H1 (cell line): Measurements from ENCODE around the gene TEX14. TPM values are rescaled to one million over a fixed set of nuclear protein-coding genes. Genes with fewer than 3 reads are reported as not detected.

Experiments used
- CTCF ChIA-PET: fragments of 300-600 bp; sonication (Branson Sonifier 250); formaldehyde crosslinking; loops from one replicate; lab custom pipeline; 2021; ENCODE audit not compliant: partially characterized antibody; lab: Charles Lee
- POLR2A ChIA-PET: fragments of 300-600 bp; sonication (Branson Sonifier 250); formaldehyde crosslinking; loops from one replicate; lab custom pipeline; 2021; ENCODE audit warnings: inconsistent platforms; ENCODE audit not compliant: partially characterized antibody; lab: Charles Lee
- DNase-seq, 2 experiments: peaks; one replicate each; pipeline versions ENCODE4 v3.0.0 to v3.0.0-alpha.2; 2010 to 2022; ENCODE audit warnings: low spot score in 2 of 2, low read depth in 1 of 2, mixed read lengths in 1 of 2
- FAIRE-seq: peaks from 2 replicates; lab custom pipeline; 2011; peaks lifted over from hg19 to GRCh38; lab: Jason Lieb, UNC
- H2AFZ ChIP-seq: 2 replicates; pipeline ENCODE4 v1.8.1; 2012; ENCODE audit warnings: low read length, inconsistent platforms
- H2AK5ac ChIP-seq: 2 replicates; pipeline ENCODE4 v1.6.1; 2013; ENCODE audit warnings: low read depth, low read length
- H2BK120ac ChIP-seq: replicated peaks from 2 replicates; pipeline ENCODE3; 2013; ENCODE audit warnings: low read depth, low read length, inconsistent platforms
- H2BK12ac ChIP-seq: 2 replicates; pipeline ENCODE4 v1.6.1; 2013; ENCODE audit warnings: low read depth, low read length
- H2BK15ac ChIP-seq: 2 replicates; pipeline ENCODE4 v1.6.1; 2013; ENCODE audit warnings: low read length
- H2BK20ac ChIP-seq: 2 replicates; pipeline ENCODE4 v1.6.1; 2013; ENCODE audit warnings: low read length
- H2BK5ac ChIP-seq: 2 replicates; pipeline ENCODE4 v1.6.1; 2013; ENCODE audit warnings: low read depth, low read length
- H3K14ac ChIP-seq: 2 replicates; pipeline ENCODE4 v1.6.1; 2013; ENCODE audit warnings: inconsistent platforms; ENCODE audit not compliant: insufficient read length
- H3K18ac ChIP-seq: 2 replicates; pipeline ENCODE4 v1.6.1; 2013; ENCODE audit warnings: low read length; ENCODE audit errors: extremely low read depth
- H3K23ac ChIP-seq: 2 replicates; pipeline ENCODE4 v1.6.1; 2013; ENCODE audit warnings: inconsistent platforms; ENCODE audit not compliant: insufficient read length
- H3K23me2 ChIP-seq: 2 replicates; pipeline ENCODE4 v1.6.1; 2013; ENCODE audit warnings: low read depth, low read length
- H3K27ac ChIP-seq: 2 replicates; pipeline ENCODE4 v1.6.1; 2011; ENCODE audit warnings: low read depth, low read length, inconsistent platforms
- H3K27me3 ChIP-seq, 4 experiments: replicated peaks in 1 of 4; 1 replicate in 1 of 4; 2 replicates in 3 of 4; pipeline versions ENCODE4 v1.6.1 to v1.8.1; 2011 to 2013; ENCODE audit warnings: low read length in 3 of 4, mild to moderate bottlenecking in 3 of 4, inconsistent platforms in 2 of 4, mixed read lengths in 2 of 4, moderate library complexity in 1 of 4; ENCODE audit not compliant: control insufficient read depth in 3 of 4, insufficient read depth in 3 of 4; ENCODE audit errors: extremely low read depth in 1 of 4
- H3K36me3 ChIP-seq, 4 experiments: 2 replicates each; pipeline versions ENCODE4 v1.6.1 to v1.8.1; 2011 to 2013; ENCODE audit warnings: mild to moderate bottlenecking in 4 of 4, low read length in 3 of 4, moderate library complexity in 2 of 4, control low read depth in 1 of 4, inconsistent platforms in 1 of 4; ENCODE audit not compliant: insufficient read depth in 4 of 4, control insufficient read depth in 2 of 4
- H3K4ac ChIP-seq: replicated peaks from 2 replicates; pipeline ENCODE3; 2013; ENCODE audit warnings: low read length, low read depth, mixed read lengths, inconsistent platforms; ENCODE audit not compliant: insufficient read length
- H3K4me1 ChIP-seq, 4 experiments: replicated peaks in 1 of 4; 1 replicate in 1 of 4; 2 replicates in 3 of 4; pipeline versions ENCODE4 v1.6.1 to v1.8.1; 2011 to 2013; ENCODE audit warnings: low read length in 3 of 4, inconsistent platforms in 2 of 4, mixed read lengths in 1 of 4; ENCODE audit not compliant: insufficient read depth in 4 of 4, control insufficient read depth in 3 of 4
- H3K4me2 ChIP-seq, 2 experiments: 2 replicates each; pipeline versions ENCODE4 v1.6.1 to v1.8.1; 2011 to 2013; ENCODE audit warnings: low read depth in 2 of 2, low read length in 2 of 2, control low read depth in 1 of 2, inconsistent platforms in 1 of 2, mild to moderate bottlenecking in 1 of 2; ENCODE audit not compliant: insufficient read depth in 1 of 2
- H3K4me3 ChIP-seq, 4 experiments: fragments of 200-600, 300-600 bp in 1 of 4; sonication (generic), shearing (Covaris generic), sonication (Bioruptor Twin) in 1 of 4; 2 replicates each; pipeline versions ENCODE4 v1.5.1 to v1.8.1; 2011 to 2016; ENCODE audit warnings: low read length in 4 of 4, low read depth in 3 of 4, control low read depth in 2 of 4, inconsistent platforms in 2 of 4, mild to moderate bottlenecking in 2 of 4, mixed read lengths in 1 of 4, moderate library complexity in 1 of 4; ENCODE audit not compliant: insufficient read depth in 2 of 4; ENCODE audit errors: extremely low read depth in 1 of 4
- H3K56ac ChIP-seq: replicated peaks from 2 replicates; pipeline ENCODE3; 2013; ENCODE audit warnings: low read depth, mild to moderate bottlenecking, mixed read lengths, low read length, inconsistent platforms; ENCODE audit not compliant: insufficient read length
- H3K79me1 ChIP-seq: 2 replicates; pipeline ENCODE4 v1.6.1; 2013; ENCODE audit warnings: low read depth, low read length, control low read depth
- H3K79me2 ChIP-seq, 2 experiments: 2 replicates each; pipeline versions ENCODE4 v1.6.1 to v1.8.1; 2012 to 2013; ENCODE audit warnings: low read length in 2 of 2, mild to moderate bottlenecking in 2 of 2, inconsistent platforms in 1 of 2; ENCODE audit not compliant: insufficient read depth in 2 of 2, control insufficient read depth in 1 of 2
- H3K9ac ChIP-seq, 4 experiments: replicated peaks in 1 of 4; 1 replicate in 1 of 4; 2 replicates in 3 of 4; pipeline versions ENCODE4 v1.6.1 to v1.8.1; 2011 to 2013; ENCODE audit warnings: low read depth in 3 of 4, low read length in 3 of 4, control low read depth in 2 of 4, mild to moderate bottlenecking in 2 of 4, moderate library complexity in 2 of 4, inconsistent platforms in 1 of 4; ENCODE audit errors: extremely low read depth in 1 of 4
- H3K9me3 ChIP-seq, 2 experiments: 2 replicates each; pipeline versions ENCODE4 v1.6.1 to v1.8.1; 2012 to 2013; ENCODE audit warnings: mild to moderate bottlenecking in 2 of 2, moderate library complexity in 2 of 2, control low read depth in 1 of 2, inconsistent platforms in 1 of 2, low read depth in 1 of 2, low read length in 1 of 2, mixed read lengths in 1 of 2; ENCODE audit not compliant: insufficient read depth in 2 of 2
- H4K20me1 ChIP-seq, 2 experiments: replicated peaks in 1 of 2; 2 replicates each; pipeline versions ENCODE3 to v1.8.1; 2011 to 2013; ENCODE audit warnings: inconsistent platforms in 2 of 2, low read length in 2 of 2, mild to moderate bottlenecking in 1 of 2; ENCODE audit not compliant: insufficient read depth in 2 of 2, control insufficient read depth in 1 of 2
- H4K5ac ChIP-seq: 2 replicates; pipeline ENCODE4 v1.6.1; 2013; ENCODE audit warnings: low read length, low read depth, mixed read lengths, inconsistent platforms; ENCODE audit not compliant: insufficient read length
- H4K8ac ChIP-seq: 2 replicates; pipeline ENCODE4 v1.8.0; 2013; ENCODE audit warnings: mild to moderate bottlenecking, moderate library complexity, low read length, inconsistent platforms; ENCODE audit not compliant: insufficient read depth; ENCODE audit errors: extremely low read depth
- H4K91ac ChIP-seq: replicated peaks from 2 replicates; pipeline ENCODE3; 2013; ENCODE audit warnings: low read length, mixed read lengths, inconsistent platforms; ENCODE audit not compliant: insufficient read length
- CREB1 ChIP-seq: IDR thresholded peaks from 2 replicates; pipeline ENCODE4 v1.6.1; 2012; ENCODE audit warnings: inconsistent platforms
- EGR1 ChIP-seq: IDR thresholded peaks from 2 replicates; pipeline ENCODE4 v1.6.1; 2011; ENCODE audit warnings: low read depth, low read length, borderline replicate concordance
- SAP30 ChIP-seq: fragments of 300-600 bp; sonication (generic); IDR thresholded peaks from 2 replicates; pipeline ENCODE4 v1.7.1; 2012; ENCODE audit warnings: low read length, moderate library complexity, mild to moderate bottlenecking, inconsistent platforms; ENCODE audit not compliant: insufficient read depth, insufficient replicate concordance
- SIRT6 ChIP-seq: IDR thresholded peaks from one replicate; pipeline ENCODE4 v1.7.1; 2012; ENCODE audit warnings: low read length, inconsistent platforms
- WGBS, 2 experiments: shearing (Covaris generic) in 1 of 2; methylation state at CpG; one replicate each; pipeline versions ENCODE4 v1.1.6 to v1.1.7; 2013 to 2015; ENCODE audit warnings: low lambda C conversion rate in 2 of 2, mixed read lengths in 2 of 2, inconsistent platforms in 1 of 2, low coverage in 1 of 2, missing lambda C conversion rate in 1 of 2; ENCODE audit not compliant: insufficient replicate concordance in 2 of 2, insufficient coverage in 1 of 2, insufficient read length in 1 of 2; ENCODE audit errors: extremely low coverage in 1 of 2, missing lambda C conversion rate in 1 of 2; 5-methylcytosine and 5-hydroxymethylcytosine counted together
- polyA plus RNA-seq, 7 experiments: library from polyadenylated mRNA; depleted of rRNA in 3 of 7; stranded (reverse) in 5 of 7; unstranded in 2 of 7; fragments of >200 nt in 5 of 7; fragments of 200-250 nt in 2 of 7; gene quantifications; 1 replicate in 5 of 7; 2 replicates in 1 of 7; 4 replicates in 1 of 7; pipeline versions ENCODE4 v1.2.1 to v1.2.3, GENCODE V29; 2011 to 2013; ENCODE audit warnings: missing spikeins in 2 of 7, mixed read lengths in 2 of 7
- total RNA-seq: library from RNA; stranded (reverse); fragmentation: NEBNext Ultra II Directional; extraction: Animal tissue kit (Norgen Biotek cat#: 25700); gene quantifications from 2 replicates; pipeline ENCODE4 v1.2.1, GENCODE V29; 2021

TEX14 gene
- total and polyA plus RNA-seq, 2 of the 8 experiments (the other 6 are each of a cell fraction or from before 2014, with no cell fraction given) = 0.83 to 2.5 TPM

DNA sequence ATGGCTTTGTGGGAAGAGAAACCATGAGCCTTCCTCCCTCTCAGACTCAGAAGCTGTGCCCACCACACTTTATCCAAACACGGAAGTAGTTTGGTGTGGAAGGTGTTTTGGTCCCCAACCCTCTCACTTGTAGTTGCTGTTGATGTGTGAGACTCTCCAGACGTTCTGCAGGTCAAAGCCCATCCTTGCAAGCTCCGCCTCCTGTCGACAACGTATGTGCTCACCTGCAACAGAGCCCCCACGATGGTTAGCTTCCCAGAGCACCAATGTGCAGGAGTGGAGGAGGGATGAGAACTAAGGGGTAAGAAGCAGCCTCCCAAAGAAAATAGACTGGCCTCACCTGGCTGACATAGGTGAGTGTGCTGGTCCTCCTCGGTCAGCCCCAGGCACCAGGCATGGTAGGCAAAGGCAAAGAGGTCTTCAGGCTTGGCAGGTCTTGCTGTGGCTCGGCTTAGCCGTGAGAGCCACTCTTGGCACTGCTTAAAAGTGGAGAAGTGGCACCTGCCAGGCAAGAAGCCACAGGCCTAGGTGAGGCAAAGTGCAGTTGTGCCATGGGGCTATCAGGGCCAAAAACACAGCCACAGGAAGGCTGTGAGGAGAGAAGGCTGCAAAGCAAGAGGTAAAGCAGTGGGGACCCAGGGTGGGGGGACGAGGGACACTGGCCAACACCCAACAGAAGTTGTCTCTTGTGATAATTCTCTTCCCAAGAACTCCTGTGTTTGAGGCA lies 183.3 kb downstream of the TEX14 start:
- no peak overlapping the region for H3K4me3 ChIP-seq
- H3K4me1 ChIP-seq = peaks cover 0 to 6% (median 1%) of the 10 kb centered on the region in 4 experiments; a peak in 4 of 7 replicates
- no peak overlapping the region for H3K4me2 ChIP-seq
- DNase-seq (no peak), FAIRE-seq (no peak)
- H2AK5ac ChIP-seq = no peak overlapping the region
- no peak overlapping the region for H3K27ac ChIP-seq
- no peak overlapping the region for H4K91ac ChIP-seq
- H3K79me2 ChIP-seq = peaks cover 0 to 14% of the 10 kb centered on the region in 2 experiments; a peak in 2 of 4 replicates
- no peak overlapping the region for H4K8ac ChIP-seq
- no peaks in the 10 kb centered on the region for H3K23me2 ChIP-seq
- ChIA-PET POLR2A (no interaction called here), CTCF (no interaction called here)
- H3K9me3 ChIP-seq = no peaks in the 10 kb centered on the region
- H2BK12ac ChIP-seq = no peak overlapping the region
- no peak overlapping the region for H3K14ac ChIP-seq
- no peak overlapping the region for H2BK5ac ChIP-seq
- H3K4ac ChIP-seq = no peak overlapping the region
- H4K20me1 ChIP-seq = peaks cover 7 to 10% of the 10 kb centered on the region in 2 experiments
- H3K18ac ChIP-seq = no peak overlapping the region
- H2BK120ac ChIP-seq = no peak overlapping the region
- H2BK15ac ChIP-seq = no peak overlapping the region
- H2BK20ac ChIP-seq = no peak overlapping the region
- TF ChIP-seq SIRT6 (no peak), SAP30 (no peak), CREB1 (no peak), EGR1 (no peak)
- peaks cover 36 to 81% (median 69%) of the 10 kb centered on the region in 4 experiments for H3K36me3 ChIP-seq
- no peak overlapping the region for H3K56ac ChIP-seq
- no peak overlapping the region for H2AFZ ChIP-seq
- H4K5ac ChIP-seq = no peak overlapping the region
- H3K9ac ChIP-seq = no peak overlapping the region
- no peak overlapping the region for H3K23ac ChIP-seq
- no peaks in the 10 kb centered on the region for H3K27me3 ChIP-seq
- H3K79me1 ChIP-seq = no peaks in the 10 kb centered on the region; the same call in 1 of the 2 replicates
- 89% methylated on average over 10 of the region's 10 CpGs; no CpG with 5 or more reads in 1 of the 2 experiments for WGBS, 2 experiments
